ENCODE data around the gene MEF2B.

MEF2B gene

DNA sequence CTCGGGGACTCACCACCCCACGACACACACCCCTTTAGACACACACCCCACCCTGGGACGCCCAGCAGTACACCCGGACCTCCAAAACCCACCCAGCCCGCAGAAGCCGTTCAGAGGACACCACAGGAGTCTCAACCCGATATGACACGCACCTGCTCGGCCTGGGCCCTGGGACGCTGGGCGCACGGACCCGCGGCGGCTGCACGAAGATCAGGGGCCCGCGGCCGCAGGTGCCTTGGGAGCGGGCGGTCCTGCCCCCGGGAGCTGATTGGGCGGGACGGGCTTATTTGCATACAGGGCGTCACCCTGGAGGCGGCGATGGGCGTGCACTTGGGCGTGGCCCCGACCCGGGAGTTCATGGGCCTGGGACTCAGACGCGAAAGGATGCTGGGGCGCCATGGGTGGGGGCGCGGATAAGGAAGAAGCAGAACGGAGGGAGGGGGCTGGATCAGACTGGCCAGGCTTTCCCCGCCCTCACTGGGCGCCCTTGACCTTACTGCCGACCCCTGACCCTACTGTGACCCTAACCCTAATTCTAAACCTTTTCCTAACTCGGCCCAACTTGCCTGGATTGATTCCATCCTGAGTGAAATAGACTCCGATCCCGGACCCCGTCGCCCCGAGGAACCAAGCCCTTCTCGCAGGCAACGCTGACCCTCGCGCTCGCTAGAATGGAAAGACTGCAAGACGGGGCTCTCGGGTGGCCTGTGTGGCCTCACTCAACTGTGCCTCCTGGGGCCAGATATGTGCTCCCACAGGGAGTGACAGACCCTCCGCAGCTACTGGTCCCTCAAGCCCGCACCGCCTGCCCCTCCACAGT lies at the start of gene MEF2B:
Gene MEF2B, minus strand, starts transcription at position 211 of the 820 bp plus-strand sequence. CDS start 19,528 bp downstream, outside the sequence.
- peak; percentile 63 to 77 (median 72) for DNase-seq

GRCh38 chr19:19218911-19219310 lies 48.8 kb upstream of the MEF2B start:
- DNase-seq, result no peak

GRCh38 chr19:19217099-19217498 lies 47.0 kb upstream of the MEF2B start:
- no peak for DNase-seq

GRCh38 chr19:19215792-19216191 lies 45.7 kb upstream of the MEF2B start:
- DNase-seq, result no peak

- DNase-seq, result peak in 3 of 6 experiments; percentile 7 to 12 (median 12)
These were observed 44.8 kb upstream of the MEF2B start for GRCh38 chr19:19214892-19215291.

GRCh38 chr19:19214159-19214490 lies 44.1 kb upstream of the MEF2B start:
- no peak for DNase-seq

- no peak for DNase-seq
These were observed 43.5 kb upstream of the MEF2B start for GRCh38 chr19:19213426-19214158.

- DNase-seq, result no peak
These were observed 42.9 kb upstream of the MEF2B start for GRCh38 chr19:19212916-19213315.

DNA sequence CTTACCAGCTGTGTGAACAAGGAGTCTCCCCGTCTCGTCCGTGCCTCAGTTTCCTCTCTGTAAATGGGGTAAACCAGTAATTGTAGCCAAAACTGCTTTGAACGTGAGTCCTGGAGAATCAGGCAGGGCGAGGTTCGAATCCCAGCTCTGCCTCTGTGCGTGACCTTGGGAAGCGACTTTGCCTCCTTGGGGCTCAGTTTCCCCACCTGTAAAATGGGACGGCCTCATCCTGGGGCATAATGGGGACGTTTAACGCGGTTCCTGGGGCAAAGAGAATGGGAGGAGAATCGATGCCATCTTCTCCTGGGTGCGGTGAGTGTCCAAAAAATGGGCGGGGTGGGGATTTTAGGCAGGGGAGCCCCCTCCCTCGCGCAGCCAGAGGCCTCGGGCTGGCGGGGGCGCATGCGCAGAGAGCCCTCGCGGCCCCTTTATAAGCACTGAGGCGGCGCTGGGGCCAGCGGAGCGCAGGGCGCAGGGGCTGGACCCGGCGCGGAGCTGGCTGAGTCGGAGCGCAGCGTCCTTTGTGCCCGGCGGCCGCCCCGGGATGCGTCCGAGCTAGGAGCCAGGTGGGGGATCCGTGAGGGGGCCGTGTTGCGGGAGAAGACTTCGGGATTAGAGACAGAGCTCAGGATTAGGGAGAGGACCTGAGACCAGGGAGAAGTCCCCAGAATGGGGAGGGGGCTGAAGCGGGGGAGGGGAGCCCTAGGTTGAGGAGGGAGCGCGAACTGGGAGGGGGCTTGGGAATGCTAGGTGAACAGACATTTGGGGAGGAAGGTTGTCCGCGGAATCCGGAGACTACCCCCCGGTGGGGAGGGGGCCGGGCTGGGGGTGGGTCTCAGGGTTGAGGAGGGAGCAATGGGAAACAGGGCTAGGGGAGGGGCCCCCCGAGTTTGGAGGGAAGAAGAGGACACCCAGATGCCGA lies 41.7 kb upstream of the MEF2B start, which contains the start of gene NCAN:
Gene NCAN, plus strand, starts transcription at position 460 of the 922 bp plus-strand sequence. CDS start 4,996 bp downstream, outside the sequence.
- no peak for DNase-seq

DNA sequence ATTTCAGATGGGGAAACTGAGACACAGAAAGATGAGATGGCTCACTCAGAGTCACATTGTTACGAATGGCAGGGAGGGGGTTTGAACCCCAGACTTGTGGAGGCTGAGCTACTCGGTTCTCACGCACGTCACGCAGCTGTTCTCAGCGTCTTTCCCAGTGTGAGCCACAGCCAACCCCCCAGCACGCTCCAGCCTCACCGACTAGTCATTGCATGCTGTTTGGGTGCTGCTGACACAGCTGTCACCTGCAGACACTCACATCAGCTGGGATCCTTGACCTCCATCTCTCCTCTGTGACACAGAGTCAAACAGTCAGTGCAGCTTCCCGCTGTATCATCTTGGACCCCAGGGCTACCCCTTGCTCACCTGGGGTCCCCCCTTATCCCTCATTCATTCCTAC lies 39.3 kb upstream of the MEF2B start:
- DNase-seq, result no peak

DNA sequence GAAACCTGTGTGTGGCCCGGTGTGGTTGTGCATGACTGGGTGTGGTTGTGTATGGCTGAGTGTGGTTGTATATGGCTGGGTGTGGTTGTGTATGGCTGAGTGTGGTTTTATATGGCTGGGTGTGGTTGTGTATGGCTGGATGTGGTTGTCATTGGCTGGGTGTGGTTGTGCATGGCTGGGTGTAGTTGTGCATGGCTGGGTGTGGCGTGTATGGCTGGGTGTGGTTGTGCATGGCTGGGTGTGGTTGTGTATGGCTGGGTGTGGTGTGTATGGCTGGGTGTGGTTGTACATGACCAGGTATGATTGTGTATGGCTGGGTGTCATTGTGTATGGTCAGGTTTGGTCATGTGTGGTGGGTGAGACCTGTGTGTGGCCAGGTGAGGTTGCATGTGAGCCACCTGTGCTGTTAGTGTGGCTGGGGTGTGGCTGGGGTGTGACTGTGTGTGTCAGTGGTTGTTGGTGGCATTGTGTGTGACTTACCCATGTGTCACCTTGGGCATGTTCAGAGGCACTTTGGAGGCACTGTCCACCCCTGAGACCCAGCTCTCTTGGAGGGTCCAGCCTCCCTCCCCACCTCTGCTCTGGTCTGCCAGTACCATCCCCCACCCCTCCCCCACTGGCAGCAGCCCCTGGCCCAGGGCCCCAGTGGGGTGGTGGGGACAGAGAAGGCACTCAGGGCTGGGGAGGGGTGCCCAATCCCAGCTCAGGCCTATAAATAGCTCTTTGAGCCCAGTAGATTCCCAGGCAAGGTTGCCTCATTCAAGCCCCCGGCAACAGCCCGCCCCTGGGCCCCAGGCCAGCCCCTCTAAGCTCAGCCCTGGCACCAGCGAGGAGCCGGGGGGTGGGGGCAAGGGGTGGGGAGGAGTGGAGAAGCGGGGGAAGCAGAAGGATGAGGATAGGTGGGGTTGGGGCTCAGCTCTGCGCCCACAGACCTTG lies 37.8 kb upstream of the MEF2B start:
- DNase-seq, result no peak

- no peak for DNase-seq
These were observed 36.9 kb upstream of the MEF2B start for GRCh38 chr19:19206938-19207337.

DNA sequence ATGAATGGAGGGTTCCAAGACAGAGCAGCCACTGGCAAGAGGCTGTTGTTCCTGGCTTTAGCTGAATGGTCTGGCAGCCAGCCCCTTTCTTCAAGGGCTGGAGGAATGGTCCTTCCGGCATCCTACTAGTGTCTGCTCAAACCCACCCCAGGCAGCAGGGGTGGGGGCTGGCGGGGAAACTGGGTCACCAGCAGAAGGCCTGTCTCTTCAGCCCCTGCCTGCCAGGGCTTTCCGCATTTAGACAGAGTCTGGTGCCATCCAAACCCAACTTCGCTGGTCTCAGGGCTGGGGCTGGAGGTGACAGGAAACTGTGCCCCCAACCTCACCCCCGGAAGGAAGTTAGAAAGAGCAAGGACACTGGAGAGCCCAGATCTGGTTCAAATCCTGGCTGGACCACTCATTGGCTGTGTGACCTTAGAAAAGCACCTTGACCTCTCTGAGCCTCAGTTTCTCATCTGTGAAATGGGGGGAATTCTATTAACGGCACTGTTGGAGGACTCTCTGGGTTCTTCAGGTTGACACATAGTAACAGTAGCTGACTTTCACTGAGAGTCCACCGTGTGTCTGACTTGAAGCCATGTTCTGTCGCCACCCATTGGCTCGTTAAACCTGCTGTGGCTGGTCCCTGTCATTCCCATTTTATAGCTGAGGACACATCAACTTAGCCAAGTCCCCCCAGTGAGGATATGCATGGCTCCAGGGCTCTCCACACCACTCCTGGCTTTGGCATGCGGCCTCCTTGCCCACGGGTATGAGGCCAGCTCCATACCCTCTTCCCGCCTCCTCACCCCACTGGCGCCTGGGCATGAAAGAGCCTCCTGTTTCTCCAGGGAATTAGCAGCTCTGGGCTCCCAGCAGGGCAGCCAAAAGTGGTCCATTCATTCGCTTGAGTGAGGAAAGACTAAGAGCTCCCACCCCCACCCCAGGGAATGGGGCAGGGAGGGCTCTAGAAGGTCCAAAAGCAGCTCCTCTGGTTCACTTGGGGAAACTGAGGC lies 35.6 kb upstream of the MEF2B start:
- no peak for DNase-seq

- no peak for DNase-seq
These were observed 34.1 kb upstream of the MEF2B start for GRCh38 chr19:19204181-19204580.

- DNase-seq, result peak; percentile 75 to 93 (median 88)
These were observed 33.2 kb upstream of the MEF2B start, which contains the start of gene NR2C2AP for GRCh38 chr19:19203012-19203856. TSS of gene NR2C2AP (minus strand) at chr19:19203414. CDS start at chr19:19203060, 354 bp downstream.

- DNase-seq, result no peak
These were observed 32.6 kb upstream of the MEF2B start for GRCh38 chr19:19202707-19203011.

DNA sequence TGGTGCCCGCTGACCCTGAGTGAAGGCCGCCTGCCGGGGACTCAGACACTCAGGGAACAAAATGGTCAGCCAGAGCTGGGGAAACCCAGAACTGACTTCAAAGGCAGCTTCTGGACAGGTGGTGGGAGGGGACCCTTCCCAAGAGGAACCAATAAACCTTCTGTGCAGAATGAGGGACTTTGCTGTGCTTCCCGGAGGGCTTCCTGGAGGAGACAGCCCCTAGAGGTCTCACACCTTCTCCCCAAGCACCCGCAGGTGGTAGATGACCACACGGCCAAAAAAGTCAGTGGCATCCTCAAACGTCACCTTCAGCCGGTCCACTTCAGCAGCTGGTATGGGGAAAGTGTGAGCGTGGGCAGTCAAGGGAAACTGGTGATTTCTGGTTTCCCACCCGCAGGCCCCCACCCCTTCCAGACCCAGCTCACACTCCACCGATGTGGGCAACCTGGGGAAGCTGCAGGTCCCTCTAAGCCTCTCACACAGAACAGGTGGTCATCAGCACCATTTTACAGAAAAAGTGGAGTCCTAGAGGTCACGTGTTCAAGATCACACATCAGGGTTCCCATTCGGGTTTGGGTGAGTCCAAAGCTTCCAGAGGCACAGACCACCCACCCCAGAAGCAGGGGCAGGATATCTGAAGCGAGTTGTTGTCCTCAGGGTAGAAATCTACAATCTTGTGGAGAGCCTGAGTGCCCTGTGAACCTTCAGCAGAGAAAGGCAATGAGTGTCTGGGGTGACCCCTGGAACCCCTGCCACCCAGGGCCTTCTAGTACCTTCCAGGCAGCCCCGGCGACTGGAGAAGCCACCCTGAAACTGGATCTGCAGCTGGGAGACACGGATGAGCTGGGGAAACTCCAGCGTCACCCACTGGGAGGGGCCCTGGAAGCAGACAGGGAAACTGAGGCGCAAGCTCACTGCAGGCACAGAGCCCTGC lies 31.9 kb upstream of the MEF2B start:
- DNase-seq, result no peak

GRCh38 chr19:19193926-19194325 lies 23.9 kb upstream of the MEF2B start:
- no peak for DNase-seq

Measured in stimulated activated naive CD4-positive, alpha-beta T cell (primary cell).